Embryonic facial prominence (tissue), 1 donor: ENCODE measurements around the gene FAM216B.
"Not testable (repeated sequence)": the region's sequence is repeated elsewhere in the genome, so short reads cannot be mapped to it uniquely, and the experiment has no call there.

ENCODE experiments used
- DNase-seq: peaks from one replicate; pipeline ENCODE4 v3.0.0-alpha.2; 2016; ENCODE audit errors: extremely low spot score

FAM216B gene

GRCh38 chr13:42780044-42780443, 1.3 kb upstream of the FAM216B start:
- no peak for DNase-seq

DNA sequence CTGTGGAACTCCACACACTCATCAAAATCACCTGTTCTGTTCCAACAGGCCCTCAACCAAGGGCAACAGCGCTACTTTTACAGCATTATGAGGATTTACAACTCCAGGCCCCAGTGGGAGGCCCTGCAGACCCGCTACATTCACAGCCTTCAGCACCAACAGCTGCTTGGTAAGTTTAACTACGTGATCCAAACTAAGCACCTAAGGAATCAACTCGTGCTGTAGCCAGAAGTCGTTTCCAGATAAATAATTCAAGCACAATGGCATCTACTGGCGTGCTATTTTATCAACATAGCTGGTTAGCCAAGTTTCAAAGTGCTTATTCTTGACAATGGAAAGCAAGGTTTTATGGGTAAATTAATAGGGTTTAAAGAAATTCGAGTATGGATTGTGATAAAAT, 5.3 kb downstream of the FAM216B start:
- no peak for DNase-seq

DNA sequence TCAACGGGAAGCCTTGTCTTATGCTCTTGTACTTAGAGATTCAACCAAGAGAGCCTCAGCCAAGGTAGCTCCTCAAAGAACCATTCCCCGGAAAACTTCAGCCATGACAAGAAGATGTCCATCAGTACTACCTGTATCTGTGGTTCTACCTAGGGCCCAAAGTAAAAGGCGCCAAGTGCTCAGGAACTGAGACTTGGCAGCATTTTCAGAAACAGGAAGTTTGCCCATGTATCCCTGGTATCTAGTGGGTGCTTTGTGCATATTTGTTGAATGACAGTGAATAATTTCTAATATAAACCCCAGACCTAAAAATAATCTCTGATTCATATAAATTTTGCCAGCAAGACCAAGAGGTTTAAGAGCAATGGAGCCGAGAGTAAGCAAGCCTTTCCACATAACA, 7.2 kb downstream of the FAM216B start:
- DNase-seq: no peak

GRCh38 chr13:42792154-42792553, 10.8 kb downstream of the FAM216B start:
- no peak for DNase-seq

GRCh38 chr13:42794577-42795275, 13.3 kb downstream of the FAM216B start:
- DNase-seq: no peak

GRCh38 chr13:42795666-42796065, 14.3 kb downstream of the FAM216B start:
- DNase-seq: no peak

DNA sequence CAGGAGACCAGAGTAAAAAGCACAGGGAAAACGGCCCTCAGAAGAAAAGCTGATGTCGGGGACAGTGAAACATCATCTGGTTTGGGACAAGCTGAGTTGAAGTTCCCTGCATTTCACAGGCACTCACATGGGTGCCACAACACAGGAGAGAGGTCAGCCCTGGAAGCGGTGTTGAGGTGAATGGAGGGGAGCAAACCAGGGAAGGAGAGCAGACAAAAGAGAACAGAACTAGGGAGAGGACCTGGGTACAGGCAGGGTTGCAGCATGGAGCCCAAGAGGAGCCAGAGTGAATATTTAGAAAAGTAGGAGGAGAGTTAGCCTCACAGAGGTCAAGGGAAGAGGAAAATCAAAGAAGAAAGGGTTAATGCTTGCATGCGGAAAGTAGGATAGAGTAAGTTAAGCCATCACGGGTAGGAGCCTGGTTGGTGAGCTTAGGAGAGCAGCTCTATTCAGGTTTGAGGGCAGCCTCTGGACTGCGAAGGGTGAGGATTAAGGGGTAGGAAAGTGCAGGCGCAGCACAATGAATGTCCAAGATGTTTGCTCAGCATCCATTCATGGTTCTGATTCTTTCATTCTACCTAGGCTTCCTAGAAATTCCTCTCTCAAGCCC, 15.5 kb downstream of the FAM216B start:
- DNase-seq: no peak

DNA sequence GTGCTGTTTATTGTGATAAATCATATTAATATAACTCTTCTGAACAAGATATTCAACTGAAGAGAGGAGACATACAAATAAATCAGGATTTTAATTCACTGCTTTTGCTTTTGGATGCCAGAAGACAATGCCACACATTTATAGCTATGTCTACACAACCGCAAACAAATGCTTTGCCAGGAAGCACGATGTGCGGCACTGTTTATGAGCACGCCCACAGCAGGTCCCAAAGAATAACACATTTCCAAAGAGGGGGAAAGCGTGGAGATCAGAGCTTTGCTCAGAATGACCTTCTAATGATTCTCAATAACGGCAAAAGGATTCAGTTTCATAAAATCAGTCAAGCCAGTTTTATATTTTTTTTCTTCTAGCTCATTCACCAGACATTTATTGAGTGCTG, 16.7 kb downstream of the FAM216B start:
- DNase-seq: no peak

GRCh38 chr13:42800109-42800643, 18.8 kb downstream of the FAM216B start:
- no peak for DNase-seq

DNA sequence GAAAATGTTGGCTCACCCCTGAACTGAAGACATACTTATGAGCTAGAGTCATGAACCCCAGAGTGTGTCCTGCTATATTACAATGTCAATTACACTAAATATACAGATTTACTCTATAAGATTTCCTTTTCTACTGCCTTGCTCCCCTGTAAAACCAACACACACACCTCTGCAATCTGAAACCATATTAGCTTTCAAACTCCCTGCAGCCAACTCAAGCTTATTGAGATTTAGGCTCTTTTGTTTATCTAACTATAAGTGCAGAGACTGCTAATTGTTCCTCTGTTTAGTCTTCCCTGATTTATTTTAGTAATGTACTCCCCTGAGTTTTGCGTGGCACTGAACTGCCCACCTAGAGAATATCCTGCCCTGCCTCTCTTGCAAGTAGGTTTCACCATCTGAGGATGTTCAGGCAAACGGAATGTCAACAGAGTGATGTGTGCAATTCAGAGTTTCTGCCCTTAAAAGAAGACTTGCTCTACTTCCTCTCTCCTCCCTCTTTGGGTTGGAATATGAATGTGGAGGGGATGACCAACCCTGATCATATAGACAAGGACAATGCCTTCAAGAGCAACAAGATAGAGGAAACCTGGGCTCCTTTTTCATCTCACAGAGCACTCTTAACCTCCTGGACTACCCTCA, 22.3 kb downstream of the FAM216B start:
- DNase-seq: no peak

DNA sequence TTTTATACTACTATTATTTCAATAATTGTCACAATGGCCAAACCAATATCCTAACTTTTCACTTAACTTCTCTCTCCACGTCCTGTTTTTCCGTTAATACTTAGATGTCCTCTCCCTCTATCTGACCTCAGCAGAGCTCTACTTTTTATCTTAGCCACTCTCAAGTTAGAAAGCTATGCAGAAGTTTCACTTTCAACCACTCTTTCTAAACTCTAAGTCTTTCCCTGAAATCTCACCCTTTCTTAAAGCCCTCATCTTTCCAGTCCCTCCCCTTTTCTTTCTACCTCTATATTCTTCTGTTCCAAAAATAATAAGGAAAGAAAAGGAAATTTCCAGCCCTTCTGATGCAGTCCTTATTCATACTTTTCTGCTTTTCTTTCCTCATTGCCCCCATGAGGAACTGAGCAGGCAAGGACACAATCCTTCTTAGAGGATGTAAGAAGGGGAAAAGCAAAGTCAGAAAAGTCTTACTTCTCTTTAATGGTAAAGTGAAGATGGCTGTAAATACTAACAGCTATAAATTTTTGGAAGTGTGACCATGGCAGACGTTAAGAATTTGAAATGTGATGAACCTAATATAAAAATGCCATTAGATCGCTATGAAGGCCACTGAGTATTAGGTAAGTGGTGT, 23.0 kb downstream of the FAM216B start:
- no peak for DNase-seq

DNA sequence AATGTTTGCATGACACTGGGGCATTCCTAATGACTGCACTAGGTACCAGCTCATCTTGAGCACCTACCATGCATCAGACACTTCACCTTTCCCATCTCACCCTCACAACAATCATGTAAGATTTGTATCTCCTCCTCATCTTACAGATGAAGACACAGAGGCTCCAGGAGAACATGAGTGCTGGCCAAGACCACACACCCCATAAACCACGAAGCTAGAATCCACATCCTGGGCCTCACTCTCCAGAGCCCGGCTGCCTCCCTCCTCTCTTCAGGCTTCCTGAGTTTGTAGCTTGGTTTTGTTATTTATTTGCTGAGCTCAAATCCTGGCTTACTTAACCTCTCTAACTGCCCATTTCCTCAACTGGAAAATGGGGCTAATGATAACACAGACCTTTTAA, 25.9 kb downstream of the FAM216B start:
- DNase-seq: no peak

GRCh38 chr13:42807866-42808265, 26.5 kb downstream of the FAM216B start:
- DNase-seq: no peak

GRCh38 chr13:42808341-42808940, 27.1 kb downstream of the FAM216B start:
- no peak for DNase-seq

- DNase-seq: no peak
Observed at GRCh38 chr13:42812316-42812715, 30.9 kb downstream of the FAM216B start.

DNA sequence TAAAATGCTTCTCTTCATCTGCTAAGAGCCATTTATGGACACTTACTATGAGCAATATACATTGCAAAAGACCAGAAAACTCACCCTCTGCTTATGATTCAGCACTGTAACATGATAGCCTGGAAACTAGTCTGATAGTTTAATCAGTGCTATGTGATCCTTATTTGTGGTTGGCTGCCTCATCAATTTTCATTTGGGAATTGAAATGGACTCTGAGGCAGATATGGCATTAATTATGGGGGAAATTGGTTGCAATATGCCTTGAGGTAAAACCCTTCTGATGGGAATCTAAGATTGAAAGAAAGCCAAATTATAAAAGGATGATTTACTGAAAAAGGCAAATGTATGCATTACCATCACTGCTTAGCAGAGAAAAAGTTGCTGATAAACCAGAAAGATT, 33.5 kb downstream of the FAM216B start:
- no peak for DNase-seq

GRCh38 chr13:42815681-42816080, 34.3 kb downstream of the FAM216B start:
- no peak for DNase-seq

- DNase-seq: no peak
Observed at GRCh38 chr13:42816538-42816937, 35.2 kb downstream of the FAM216B start.

- DNase-seq: not testable (repeated sequence)
Observed at GRCh38 chr13:42819687-42820086, 38.3 kb downstream of the FAM216B start.

DNA sequence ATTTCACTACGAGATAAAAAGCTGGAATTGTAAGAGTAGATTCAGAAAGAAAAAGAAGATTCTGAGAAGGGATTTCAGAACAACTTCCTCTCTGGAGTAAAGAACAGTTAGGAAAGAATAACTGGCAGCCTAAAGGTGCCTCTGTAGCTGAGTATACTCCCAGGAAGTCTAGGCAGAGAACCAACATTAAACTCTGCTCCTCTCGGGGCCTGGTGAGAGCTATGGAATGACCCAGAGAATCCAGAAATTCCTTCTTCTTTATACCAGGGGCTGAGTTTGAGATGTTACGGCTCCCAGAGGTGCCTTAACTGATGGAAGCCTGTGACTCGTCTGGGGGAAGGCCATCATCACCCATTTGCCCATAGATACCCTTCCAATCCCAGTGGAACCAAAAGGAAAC, 39.1 kb downstream of the FAM216B start:
- no peak for DNase-seq

DNA sequence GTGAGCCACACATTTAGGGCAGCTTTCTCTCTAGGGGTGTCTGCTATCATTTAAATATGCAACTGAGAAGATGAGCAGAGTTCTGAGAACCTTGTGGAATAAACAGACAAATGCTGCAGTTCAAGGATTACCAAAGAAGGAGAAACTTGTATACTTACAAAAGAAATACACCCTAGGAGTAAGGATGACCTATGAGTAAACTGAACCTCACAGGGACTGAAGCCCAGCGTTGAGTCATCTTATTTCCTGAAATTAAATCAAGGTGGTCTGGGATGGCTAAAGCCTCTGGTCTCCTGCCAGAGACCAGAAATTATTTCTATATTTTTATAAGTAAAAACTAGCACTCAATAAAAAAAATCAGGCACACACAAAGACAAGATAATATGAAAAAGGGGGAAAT, 40.1 kb downstream of the FAM216B start:
- no peak for DNase-seq
